NCI-H2227 (cell line): Measurements from ENCODE around the gene USP6NL.
"Not testable (repeated sequence)": the region's sequence is repeated elsewhere in the genome, so short reads cannot be mapped to it uniquely, and the experiment has no call there.

Experiments used
- DNase-seq: peaks from one replicate; lab custom pipeline; 2025; ENCODE audit not compliant: unreplicated experiment; lab: John Stamatoyannopoulos, UW

Gene USP6NL

GRCh38 chr10:11611248-11612020, at the start of gene USP6NL:
TSS of gene USP6NL (minus strand) at chr10:11611650. CDS start at chr10:11597634, 14,016 bp downstream.
- DNase-seq: peak; percentile 90

DNA sequence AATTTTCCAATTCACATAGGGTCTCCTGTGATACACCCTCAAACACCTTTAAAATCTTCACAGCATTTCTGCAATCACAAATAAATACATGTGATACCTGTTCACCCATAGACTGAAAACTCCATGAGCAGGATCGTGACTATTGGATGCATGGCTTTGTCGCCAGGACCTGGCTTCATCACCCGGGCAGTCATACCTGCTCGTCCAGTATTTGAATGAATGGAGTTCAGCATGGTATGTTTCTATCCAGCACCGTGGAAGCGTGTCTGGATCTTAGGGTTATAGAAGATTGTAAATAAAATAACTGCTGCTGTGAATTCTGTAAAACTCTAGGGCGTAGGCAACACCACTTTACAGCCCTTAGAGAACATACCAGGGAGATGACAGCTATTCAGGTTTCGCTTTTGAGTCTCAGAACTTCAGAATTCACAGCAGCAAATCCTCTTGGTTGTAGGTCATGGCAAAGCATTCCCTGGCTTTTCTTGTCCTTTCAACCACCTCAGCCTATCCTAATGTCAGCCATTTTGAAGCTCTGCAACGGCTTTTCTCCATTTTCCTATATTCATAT, 47.4 kb upstream of the USP6NL start:
- no peak for DNase-seq

DNA sequence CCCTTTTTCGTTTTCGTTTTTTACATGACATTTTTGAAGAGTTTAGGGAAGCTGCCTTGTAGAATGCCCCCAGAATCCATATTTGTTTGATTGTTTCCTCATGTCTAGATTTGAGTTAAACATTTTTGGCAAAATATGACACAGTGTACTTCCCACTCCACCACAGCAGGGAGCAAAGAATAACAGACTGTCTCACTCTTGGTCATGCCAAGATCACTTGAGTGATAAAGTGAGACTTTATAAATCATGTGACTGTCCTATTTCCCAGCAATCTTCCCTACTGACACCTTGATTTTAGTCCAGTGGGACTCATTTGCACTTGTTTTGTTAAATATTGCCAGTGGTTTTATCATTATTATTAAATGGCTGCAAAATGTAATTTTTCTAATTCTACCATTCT, 44.4 kb upstream of the USP6NL start:
- DNase-seq: no peak

DNA sequence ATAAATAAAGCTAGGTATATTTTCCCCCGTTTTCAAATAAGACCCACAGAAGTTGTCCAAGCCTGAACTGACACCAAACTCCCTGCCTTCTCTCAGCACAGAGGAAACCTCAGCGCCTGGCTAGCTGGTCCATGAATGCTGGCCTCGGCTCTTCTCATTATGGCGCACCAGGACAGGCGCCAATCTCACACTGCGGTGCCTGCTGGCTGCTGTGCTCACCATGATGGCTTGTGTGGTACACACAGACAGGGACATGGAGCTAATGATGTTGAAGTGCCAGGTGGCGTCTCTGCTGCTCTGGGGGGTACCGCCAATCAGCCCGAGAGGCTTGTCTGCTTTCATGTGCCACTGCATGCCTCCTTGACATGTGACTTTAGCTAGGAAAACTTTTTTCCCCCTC, 43.2 kb upstream of the USP6NL start:
- DNase-seq: peak; percentile 0

DNA sequence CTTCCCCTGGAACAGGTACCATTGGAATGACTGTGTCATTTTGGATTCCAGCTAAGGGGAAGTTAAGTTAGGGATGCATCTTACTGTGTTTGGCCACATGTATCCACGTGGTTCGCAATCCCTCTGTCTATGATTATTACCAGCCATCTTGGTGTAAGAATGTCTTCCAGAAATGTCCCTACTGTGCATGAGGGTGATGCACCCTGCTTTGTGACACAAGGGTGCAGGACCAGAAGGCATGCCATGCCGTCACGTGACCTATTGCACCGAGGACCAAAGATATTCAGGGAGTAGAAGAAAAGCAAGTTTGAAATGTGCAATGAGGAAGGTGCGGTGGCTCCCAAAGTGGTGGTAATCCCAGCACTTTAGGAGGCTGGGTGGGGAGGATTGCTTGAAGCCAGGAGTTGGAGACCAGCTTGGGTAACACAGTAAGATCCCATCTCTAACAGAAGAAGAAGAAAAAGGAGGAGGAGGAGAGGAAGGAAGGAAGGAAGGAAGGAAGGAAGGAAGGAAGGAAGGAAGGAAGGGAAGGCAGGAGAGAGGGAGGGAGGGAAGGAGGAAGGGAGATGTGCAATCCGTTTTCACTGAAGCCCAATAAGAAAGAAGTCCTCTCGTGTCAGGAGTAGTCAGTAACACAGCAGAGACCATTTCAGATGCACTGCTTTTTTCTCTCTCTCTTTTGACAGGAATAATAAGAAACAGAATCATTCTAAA, 42.5 kb upstream of the USP6NL start:
- DNase-seq: no peak

DNA sequence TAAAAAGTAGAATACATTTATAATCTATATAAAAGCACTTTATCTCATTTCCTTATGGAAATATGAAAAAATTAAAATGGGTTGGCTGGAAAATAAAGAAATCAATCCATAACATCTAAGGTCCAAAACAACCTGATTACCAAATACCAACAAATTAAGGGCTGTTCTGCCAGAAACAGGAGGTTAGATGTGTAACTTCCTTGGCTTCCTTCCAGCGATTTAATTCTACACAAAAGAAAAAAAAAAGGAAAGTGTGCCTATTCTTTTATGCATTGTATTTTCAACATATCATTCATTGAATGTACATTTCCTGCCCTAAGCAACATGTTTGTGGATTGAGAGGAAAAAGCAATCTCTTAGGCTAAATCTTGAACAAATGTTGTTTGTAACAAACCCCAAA, 36.2 kb upstream of the USP6NL start:
- DNase-seq: no peak

- no peak for DNase-seq
Observed at GRCh38 chr10:11646450-11646849, 35.0 kb upstream of the USP6NL start.

GRCh38 chr10:11643039-11643438, 31.6 kb upstream of the USP6NL start:
- no peak for DNase-seq

DNA sequence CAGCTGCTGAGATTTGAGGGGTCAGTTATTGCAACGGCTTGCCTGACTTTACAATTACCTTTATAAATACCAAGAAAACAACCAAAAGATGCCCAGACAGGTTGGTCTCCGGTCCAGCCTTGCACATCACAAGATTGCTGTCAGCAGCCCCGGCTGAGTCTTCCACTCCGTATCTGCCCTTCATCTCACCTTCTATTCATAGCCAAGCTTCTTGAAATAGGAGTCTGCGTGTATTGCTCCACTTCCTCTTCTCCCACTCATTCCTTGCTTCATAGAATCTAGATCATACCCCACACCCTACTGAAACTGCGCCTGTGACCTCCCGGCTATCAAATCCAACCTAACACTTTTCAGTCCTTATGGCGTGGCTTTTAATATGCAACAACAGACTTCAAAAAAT, 31.1 kb upstream of the USP6NL start:
- DNase-seq: no peak

- no peak for DNase-seq
Observed at GRCh38 chr10:11639849-11640764, 28.7 kb upstream of the USP6NL start.

- DNase-seq: no peak
Observed at GRCh38 chr10:11639362-11639761, 27.9 kb upstream of the USP6NL start.

DNA sequence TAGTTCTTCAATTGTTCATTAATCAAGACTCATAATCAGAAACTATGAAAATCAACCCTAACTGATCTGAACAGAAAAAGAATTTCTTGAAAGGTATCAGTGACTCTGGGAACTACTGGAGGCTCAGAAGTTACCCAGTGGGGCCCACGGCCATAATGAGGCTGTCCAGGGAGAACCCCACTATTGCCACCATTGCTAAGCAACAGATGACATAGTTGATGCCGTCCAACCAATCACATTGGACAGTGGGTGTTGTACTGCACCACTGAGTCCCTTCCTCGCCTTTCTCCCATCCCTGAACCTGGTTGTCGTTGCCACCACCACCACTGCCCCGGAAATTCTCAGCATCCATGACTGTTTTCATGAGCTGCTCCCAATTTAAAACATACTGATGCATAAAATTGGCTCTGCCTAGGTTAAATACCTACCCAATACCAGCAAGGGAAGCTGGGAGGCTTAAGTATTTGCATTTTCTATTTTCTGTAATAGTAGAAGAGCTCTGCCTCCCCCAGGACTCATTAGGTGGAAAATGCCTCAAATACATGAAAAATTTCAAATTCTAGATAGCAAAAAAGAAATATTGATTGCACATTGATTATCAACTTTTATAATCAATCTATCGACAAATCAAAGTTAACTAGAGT, 26.7 kb upstream of the USP6NL start:
- DNase-seq: no peak

DNA sequence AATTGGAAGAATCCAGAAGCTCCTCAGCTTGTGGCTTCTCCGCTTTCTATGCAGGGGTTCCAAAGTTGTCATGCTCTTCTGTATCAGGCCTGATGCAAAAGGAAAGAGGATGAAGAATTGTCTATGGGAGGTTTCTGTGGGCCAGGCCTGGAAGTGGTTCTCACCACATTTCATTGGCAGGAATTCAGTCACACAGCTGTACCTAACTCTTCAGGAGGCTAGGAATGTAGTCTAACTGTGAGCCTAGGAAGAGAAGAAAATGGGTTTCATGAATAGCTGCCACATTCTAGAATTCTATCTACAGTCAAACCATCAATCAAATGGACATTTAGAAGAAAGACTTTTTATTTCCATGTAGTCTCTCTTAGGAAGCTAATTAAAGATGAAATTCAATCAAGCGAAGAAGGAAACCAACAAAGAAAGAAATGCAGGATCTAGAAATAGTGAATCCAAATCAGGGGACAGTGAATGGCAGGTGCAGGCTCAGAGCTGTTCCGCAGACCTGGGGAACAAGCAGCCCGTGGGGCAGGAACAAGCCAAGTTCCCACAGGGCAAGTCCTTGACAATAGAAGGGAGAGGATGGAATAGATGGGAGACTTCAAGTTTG, 25.4 kb upstream of the USP6NL start:
- DNase-seq: no peak

DNA sequence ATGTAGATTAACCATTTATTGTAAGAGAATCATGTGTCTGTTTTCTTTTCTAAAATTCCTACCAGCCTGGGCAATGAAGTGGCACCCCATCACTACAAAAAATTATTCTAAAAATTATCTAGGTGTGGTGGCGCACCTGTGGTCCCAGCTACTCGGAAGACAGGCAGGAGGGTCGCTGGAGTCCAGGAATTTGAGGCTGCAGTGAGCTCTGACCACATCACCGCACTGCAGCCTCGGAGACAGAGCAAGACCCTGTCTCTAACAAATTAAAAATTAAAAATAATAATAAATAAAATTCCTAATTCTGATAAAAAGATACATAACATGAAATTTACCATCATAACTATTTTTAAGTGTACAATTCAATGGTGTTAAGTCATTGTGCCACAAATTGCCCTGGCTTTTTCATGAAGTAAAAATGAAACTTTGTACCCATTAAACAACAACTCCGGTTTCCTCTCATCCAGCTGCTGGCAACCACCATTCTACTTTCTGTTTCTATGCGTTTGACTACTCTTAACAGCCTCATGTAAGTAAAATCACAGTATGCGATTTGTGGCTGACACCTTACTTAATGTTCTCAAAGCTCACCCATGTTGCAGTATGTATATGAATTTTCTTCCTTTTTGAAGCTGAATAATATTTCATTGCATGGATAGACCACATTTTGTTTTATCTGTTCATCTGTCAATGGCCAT, 20.6 kb upstream of the USP6NL start:
- no peak for DNase-seq

GRCh38 chr10:11631291-11631690, 19.8 kb upstream of the USP6NL start:
- no peak for DNase-seq

- no peak for DNase-seq
Observed at GRCh38 chr10:11629731-11630130, 18.3 kb upstream of the USP6NL start.

DNA sequence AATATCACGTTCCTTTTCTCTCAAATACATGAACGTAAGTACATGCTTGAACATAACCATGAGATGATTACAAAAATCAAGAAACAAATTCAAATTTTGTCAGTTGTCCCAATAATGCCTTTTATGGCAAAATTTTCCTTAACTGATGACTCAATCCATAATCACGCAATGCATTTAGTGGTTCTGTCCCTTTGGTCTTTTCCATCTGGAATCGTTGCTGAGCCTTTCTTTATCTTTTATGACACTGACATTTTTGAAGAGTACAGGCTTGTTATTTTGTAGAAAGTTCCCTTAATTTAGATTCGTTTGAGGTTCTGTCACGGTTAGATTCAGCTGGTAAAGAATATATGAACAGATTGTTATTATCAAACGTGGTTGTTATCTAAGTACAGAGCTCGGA, 16.5 kb upstream of the USP6NL start:
- not testable (repeated sequence) for DNase-seq

DNA sequence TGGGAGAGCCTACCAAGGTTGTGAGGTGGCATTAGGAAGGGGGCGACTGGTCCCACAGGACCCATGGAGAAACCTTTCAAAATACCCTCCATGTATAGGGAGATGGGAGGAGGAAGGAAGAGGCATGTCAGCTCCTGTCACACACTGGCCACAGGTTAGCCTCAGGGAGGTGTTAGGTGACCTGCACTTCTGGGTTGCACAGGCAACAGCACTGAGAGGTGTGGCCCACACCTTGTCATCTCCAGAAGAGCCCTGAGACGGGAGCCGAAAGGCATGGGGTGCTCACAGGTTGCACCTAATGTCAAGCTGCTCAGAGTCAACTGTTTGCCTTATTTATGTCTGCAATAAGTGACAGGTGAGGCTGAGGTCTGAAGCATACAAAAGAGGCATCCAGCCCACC, 14.6 kb upstream of the USP6NL start:
- no peak for DNase-seq

DNA sequence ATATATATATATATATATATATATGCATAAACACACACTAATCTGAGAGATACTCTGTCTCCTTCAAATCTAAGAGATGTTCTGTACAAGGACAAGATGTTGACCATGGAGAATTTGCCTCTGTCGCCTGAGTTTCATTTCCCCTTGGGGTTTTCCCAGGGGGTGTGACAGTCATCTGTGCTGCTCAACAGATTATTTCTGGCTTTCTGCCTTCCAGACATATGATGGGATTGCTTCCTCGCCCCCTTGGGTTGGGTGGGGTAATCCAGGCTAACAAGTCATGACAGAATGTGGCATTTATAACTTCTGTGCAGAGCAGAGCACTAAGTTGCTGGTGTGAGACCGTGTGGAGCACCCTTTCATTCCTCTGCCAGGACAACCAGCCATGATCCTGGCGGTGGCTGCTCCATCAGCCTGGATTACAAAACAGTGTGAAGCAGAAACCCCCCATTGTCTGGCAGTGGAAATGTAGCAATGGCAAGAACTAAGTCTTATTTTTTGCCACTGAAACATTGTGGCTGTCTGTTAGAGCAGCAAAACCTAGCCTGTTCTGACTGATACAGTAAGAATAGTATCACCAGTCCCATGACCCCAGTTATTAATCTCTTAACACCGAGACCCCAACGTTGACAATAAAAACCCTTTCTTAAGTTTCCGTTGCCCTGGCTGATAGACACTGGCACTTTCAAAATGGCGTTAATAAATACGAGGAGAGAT, 13.7 kb upstream of the USP6NL start:
- DNase-seq: no peak
